IMR-90 (cell line): Measurements from ENCODE around the gene PRELID2.

ENCODE experiments used
- BHLHE40 ChIP-seq: fragments of 150-350 bp; IDR thresholded peaks from 2 replicates; pipeline ENCODE4 v1.6.1; 2016; ENCODE audit warnings: mild to moderate bottlenecking, low read depth, low read length
- CTCF ChIP-seq: conservative IDR thresholded peaks from 2 replicates; pipeline ENCODE4 v1.5.1; 2012; ENCODE audit warnings: mild to moderate bottlenecking, low read depth, low read length, improper control_type of control experiment
- FOS ChIP-seq: fragments of 150-350 bp; IDR thresholded peaks from 2 replicates; pipeline ENCODE4 v1.6.1; 2016; ENCODE audit warnings: low read depth, low read length
- MAZ ChIP-seq: IDR thresholded peaks from 2 replicates; pipeline ENCODE4 v1.6.1; 2012; ENCODE audit warnings: low read depth, mild to moderate bottlenecking, low read length, improper control_type of control experiment, moderate library complexity, borderline replicate concordance
- POLR2A ChIP-seq: IDR thresholded peaks from 2 replicates; pipeline ENCODE4 v1.6.1; 2012; ENCODE audit warnings: mild to moderate bottlenecking, low read depth, low read length
- RAD21 ChIP-seq: IDR thresholded peaks from 2 replicates; pipeline ENCODE4 v1.6.1; 2012; ENCODE audit warnings: low read length, improper control_type of control experiment
- USF2 ChIP-seq: fragments of 150-350 bp; IDR thresholded peaks from 2 replicates; pipeline ENCODE4 v1.6.1; 2017; ENCODE audit warnings: mild to moderate bottlenecking, antibody characterized with exemption, low read length, low read depth

GRCh38 chr5:145762833-145763232 is 72.3 kb downstream of the PRELID2 start:
- no peak for TF ChIP-seq USF2
- no peak for TF ChIP-seq CTCF
- TF ChIP-seq BHLHE40 = no peak
- TF ChIP-seq FOS = no peak
- no peak for TF ChIP-seq POLR2A
- TF ChIP-seq RAD21 = no peak
- TF ChIP-seq MAZ = no peak
